HG03432 (cell line): ENCODE measurements around the gene USP4.
"Not testable (repeated sequence)": the region's sequence is repeated elsewhere in the genome, so short reads cannot be mapped to it uniquely, and the experiment has no call there.

Experiments
- ATAC-seq: cut with Tn5 transposase; IDR thresholded peaks from one replicate; pipeline ENCODE4 v1.9.1; 2021; ENCODE audit warnings: mild to moderate bottlenecking, moderate library complexity; ENCODE audit not compliant: unreplicated experiment

Gene USP4

GRCh38 chr3:49351521-49352011 lies 11.7 kb upstream of the USP4 start:
- ATAC-seq: no peak

- ATAC-seq: no peak
Measured at GRCh38 chr3:49349348-49350114, 9.7 kb upstream of the USP4 start.

- ATAC-seq: not testable (repeated sequence)
Measured at GRCh38 chr3:49348361-49348760, 8.5 kb upstream of the USP4 start.

- no peak for ATAC-seq
Measured at GRCh38 chr3:49346797-49347251, 7.0 kb upstream of the USP4 start.

GRCh38 chr3:49343163-49343562 lies 3.3 kb upstream of the USP4 start:
- ATAC-seq: no peak

GRCh38 chr3:49341996-49342395 lies 2.1 kb upstream of the USP4 start:
- ATAC-seq: no peak

GRCh38 chr3:49339581-49339940 lies 292 bp downstream of the USP4 start:
- no peak for ATAC-seq

GRCh38 chr3:49333916-49334633 lies 5.8 kb downstream of the USP4 start:
- no peak for ATAC-seq

- no peak for ATAC-seq
Measured at GRCh38 chr3:49333091-49333490, 6.8 kb downstream of the USP4 start.

- ATAC-seq: no peak
Measured at GRCh38 chr3:49329186-49329585, 10.7 kb downstream of the USP4 start.

GRCh38 chr3:49328350-49328749 lies 11.5 kb downstream of the USP4 start:
- not testable (repeated sequence) for ATAC-seq

- ATAC-seq: no peak
Measured at GRCh38 chr3:49327485-49327884, 12.4 kb downstream of the USP4 start.

GRCh38 chr3:49324768-49325167 lies 15.1 kb downstream of the USP4 start:
- ATAC-seq: no peak

GRCh38 chr3:49316696-49317457 lies 23.0 kb downstream of the USP4 start:
- ATAC-seq: no peak

- no peak for ATAC-seq
Measured at GRCh38 chr3:49313896-49314688, 25.8 kb downstream of the USP4 start.

GRCh38 chr3:49311283-49311682 lies 28.6 kb downstream of the USP4 start:
- no peak for ATAC-seq

- no peak for ATAC-seq
Measured at GRCh38 chr3:49310677-49311076, 29.2 kb downstream of the USP4 start.

- ATAC-seq: no peak
Measured at GRCh38 chr3:49305608-49306007, 34.2 kb downstream of the USP4 start.

- ATAC-seq: no peak
Measured at GRCh38 chr3:49302613-49303012, 37.2 kb downstream of the USP4 start.

- no peak for ATAC-seq
Measured at GRCh38 chr3:49300595-49300994, 39.3 kb downstream of the USP4 start.

GRCh38 chr3:49298511-49298910 lies 41.3 kb downstream of the USP4 start:
- no peak for ATAC-seq
